Adipocyte (in vitro differentiated cells): ENCODE data around the gene CASKIN2.
A peak's percentile ranks its signal among the peaks of the same experiment; 100 is the strongest.

Experiments used
- DNase-seq: peaks from one replicate; pipeline ENCODE4 v3.0.0-alpha.2; 2015; ENCODE audit warnings: low read depth
- H3K27me3 ChIP-seq: replicated peaks from 2 replicates; pipeline ENCODE4 v1.7.0; 2013; ENCODE audit warnings: mild to moderate bottlenecking, low read length, moderate library complexity; ENCODE audit not compliant: control insufficient read depth, insufficient read depth
- H3K36me3 ChIP-seq: 2 replicates; pipeline ENCODE4 v1.7.0; 2013; ENCODE audit warnings: low read length, mild to moderate bottlenecking, moderate library complexity; ENCODE audit not compliant: control insufficient read depth, insufficient read depth, severe bottlenecking
- H3K4me1 ChIP-seq: 2 replicates; pipeline ENCODE4 v1.7.0; 2013; ENCODE audit warnings: mild to moderate bottlenecking, low read length, moderate library complexity; ENCODE audit not compliant: control insufficient read depth, insufficient read depth
- H3K4me3 ChIP-seq: 2 replicates; pipeline ENCODE4 v1.7.0; 2013; ENCODE audit warnings: mild to moderate bottlenecking, low read length, moderate library complexity
- H3K9ac ChIP-seq: 2 replicates; pipeline ENCODE4 v1.7.0; 2013; ENCODE audit warnings: mild to moderate bottlenecking, low read length, moderate library complexity
- H3K9me3 ChIP-seq: 2 replicates; pipeline ENCODE4 v1.7.0; 2013; ENCODE audit warnings: mild to moderate bottlenecking, low read length, moderate library complexity; ENCODE audit not compliant: control insufficient read depth

The CASKIN2 gene

GRCh38 chr17:75502072-75502720 lies 13.1 kb downstream of the CASKIN2 start:
- Histone ChIP-seq H3K4me3 (no peak overlapping the region), H3K4me1 (peaks cover 16% of the 10 kb centered on the region), H3K27me3 (no peaks in the 10 kb centered on the region), H3K9me3 (no peaks in the 10 kb centered on the region), H3K36me3 (peaks cover 32% of the 10 kb centered on the region), H3K9ac (no peak overlapping the region)
- DNase-seq: no peak

GRCh38 chr17:75501378-75502071 lies 13.8 kb downstream of the CASKIN2 start:
- Histone ChIP-seq H3K4me3 (no peak overlapping the region), H3K9ac (no peak overlapping the region), H3K9me3 (no peaks in the 10 kb centered on the region), H3K27me3 (no peaks in the 10 kb centered on the region), H3K4me1 (peaks cover 16% of the 10 kb centered on the region), H3K36me3 (peaks cover 27% of the 10 kb centered on the region)
- no peak for DNase-seq

GRCh38 chr17:75500419-75501216 lies 14.7 kb downstream of the CASKIN2 start:
- no peaks in the 10 kb centered on the region for H3K9me3 ChIP-seq
- peaks cover 35% of the 10 kb centered on the region for H3K36me3 ChIP-seq
- H3K9ac ChIP-seq: no peak overlapping the region
- H3K4me1 ChIP-seq: peaks cover 16% of the 10 kb centered on the region
- no peak overlapping the region for H3K4me3 ChIP-seq
- no peak for DNase-seq
- no peaks in the 10 kb centered on the region for H3K27me3 ChIP-seq

- peaks cover 16% of the 10 kb centered on the region for H3K4me1 ChIP-seq
- peaks cover 38% of the 10 kb centered on the region for H3K36me3 ChIP-seq
Observed at GRCh38 chr17:75499313-75500022, 15.9 kb downstream of the CASKIN2 start.

GRCh38 chr17:75498726-75499213 lies 16.6 kb downstream of the CASKIN2 start:
- H3K9ac ChIP-seq: no peak overlapping the region
- peaks cover 43% of the 10 kb centered on the region for H3K36me3 ChIP-seq
- peaks cover 16% of the 10 kb centered on the region for H3K4me1 ChIP-seq
- H3K9me3 ChIP-seq: no peaks in the 10 kb centered on the region
- no peak for DNase-seq
- H3K4me3 ChIP-seq: no peak overlapping the region
- H3K27me3 ChIP-seq: no peaks in the 10 kb centered on the region

More at GRCh38 chr17:75499313-75500022, 15.9 kb downstream of the CASKIN2 start:
- H3K9me3 ChIP-seq: no peaks in the 10 kb centered on the region
- H3K27me3 ChIP-seq: no peaks in the 10 kb centered on the region
- H3K9ac ChIP-seq: peak overlapping the region; percentile 29
- H3K4me3 ChIP-seq: no peak overlapping the region
- no peak for DNase-seq

- Histone ChIP-seq H3K27me3 (no peaks in the 10 kb centered on the region), H3K9ac (no peak overlapping the region), H3K36me3 (peaks cover 49% of the 10 kb centered on the region), H3K4me3 (no peak overlapping the region), H3K4me1 (peaks cover 16% of the 10 kb centered on the region), H3K9me3 (no peaks in the 10 kb centered on the region)
- DNase-seq: no peak
Observed at GRCh38 chr17:75498039-75498725, 17.2 kb downstream of the CASKIN2 start.

- H3K27me3 ChIP-seq: no peaks in the 10 kb centered on the region
- no peak for DNase-seq
- no peaks in the 10 kb centered on the region for H3K9me3 ChIP-seq
- no peak overlapping the region for H3K9ac ChIP-seq
- no peak overlapping the region for H3K4me3 ChIP-seq
- H3K36me3 ChIP-seq: peaks cover 70% of the 10 kb centered on the region
- peaks cover 16% of the 10 kb centered on the region for H3K4me1 ChIP-seq
Observed at GRCh38 chr17:75496005-75496404, 19.3 kb downstream of the CASKIN2 start.

GRCh38 chr17:75494326-75494877 lies 20.9 kb downstream of the CASKIN2 start:
- Histone ChIP-seq H3K27me3 (no peaks in the 10 kb centered on the region), H3K36me3 (peaks cover 68% of the 10 kb centered on the region)

GRCh38 chr17:75493476-75494129 lies 21.7 kb downstream of the CASKIN2 start:
- no peak overlapping the region for H3K9ac ChIP-seq
- H3K9me3 ChIP-seq: no peaks in the 10 kb centered on the region
- no peaks in the 10 kb centered on the region for H3K27me3 ChIP-seq
- no peaks in the 10 kb centered on the region for H3K4me1 ChIP-seq
- DNase-seq: no peak
- H3K4me3 ChIP-seq: no peak overlapping the region
- H3K36me3 ChIP-seq: peaks cover 61% of the 10 kb centered on the region

More at GRCh38 chr17:75494326-75494877, 20.9 kb downstream of the CASKIN2 start:
- no peaks in the 10 kb centered on the region for H3K9me3 ChIP-seq
- DNase-seq: no peak
- no peak overlapping the region for H3K9ac ChIP-seq
- no peak overlapping the region for H3K4me3 ChIP-seq
- peaks cover 3% of the 10 kb centered on the region for H3K4me1 ChIP-seq
